H1 (cell line): Measurements from ENCODE around the gene YTHDC2. TPM values are rescaled to one million over a fixed set of nuclear protein-coding genes. Genes with fewer than 3 reads are reported as not detected.

Source experiments
- polyA plus RNA-seq, 7 experiments: library from polyadenylated mRNA; depleted of rRNA in 3 of 7; stranded (reverse) in 5 of 7; unstranded in 2 of 7; fragments of >200 nt in 5 of 7; fragments of 200-250 nt in 2 of 7; gene quantifications; 1 replicate in 5 of 7; 2 replicates in 1 of 7; 4 replicates in 1 of 7; pipeline versions ENCODE4 v1.2.1 to v1.2.3, GENCODE V29; 2011 to 2013; ENCODE audit warnings: missing spikeins in 2 of 7, mixed read lengths in 2 of 7
- total RNA-seq: library from RNA; stranded (reverse); fragmentation: NEBNext Ultra II Directional; extraction: Animal tissue kit (Norgen Biotek cat#: 25700); gene quantifications from 2 replicates; pipeline ENCODE4 v1.2.1, GENCODE V29; 2021
- TF ChIP-seq, protein P1 (sequence below): IDR thresholded peaks from 2 replicates; pipeline ENCODE4 v1.6.1; 2011; ENCODE audit warnings: low read depth, mild to moderate bottlenecking, low read length; ENCODE audit not compliant: insufficient read depth

Gene YTHDC2
- total and polyA plus RNA-seq, 2 of the 8 experiments (the other 6 are each of a cell fraction or from before 2014, with no cell fraction given) = 4.3 to 20.1 TPM

DNA sequence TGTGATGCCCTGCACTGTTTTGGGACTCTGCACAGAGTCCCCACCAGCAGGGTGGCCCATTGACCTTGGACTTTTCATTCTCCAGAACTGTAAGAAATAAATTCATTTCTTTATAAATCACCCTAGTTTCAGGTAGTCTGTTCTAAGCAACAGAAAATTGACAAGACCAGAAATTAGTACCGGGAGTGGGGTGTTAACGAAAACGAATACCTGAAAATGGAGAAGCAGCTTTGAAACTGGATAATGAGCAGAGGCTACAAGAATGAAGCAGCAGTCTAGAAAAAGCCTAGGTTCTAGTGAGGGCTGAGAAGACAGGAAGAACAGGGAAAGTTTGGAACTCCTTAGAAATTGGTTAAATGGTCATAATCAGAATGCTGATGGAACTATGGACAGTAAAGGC, 23.2 kb upstream of the YTHDC2 start (continued):
- TF ChIP-seq, protein P1, sequence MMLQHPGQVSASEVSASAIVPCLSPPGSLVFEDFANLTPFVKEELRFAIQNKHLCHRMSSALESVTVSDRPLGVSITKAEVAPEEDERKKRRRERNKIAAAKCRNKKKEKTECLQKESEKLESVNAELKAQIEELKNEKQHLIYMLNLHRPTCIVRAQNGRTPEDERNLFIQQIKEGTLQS = no peak
